Keratinocyte (primary cell): ENCODE data around the gene GPC1. TPM values are rescaled to one million over a fixed set of nuclear protein-coding genes. Genes with fewer than 3 reads are reported as not detected.

Experiments
- DNase-seq: peaks from one replicate; pipeline ENCODE4 v3.0.0-alpha.2; 2011; ENCODE audit warnings: low read depth, missing footprints, low spot score
- FAIRE-seq: peaks from 2 replicates; lab custom pipeline; 2011; peaks lifted over from hg19 to GRCh38; lab: Jason Lieb, UNC
- H2AFZ ChIP-seq: 2 replicates; pipeline ENCODE4 v1.6.0; 2012; ENCODE audit warnings: low read length, control low read depth, inconsistent platforms; ENCODE audit not compliant: control insufficient read depth
- H3K27ac ChIP-seq: 2 replicates; pipeline ENCODE4 v1.5.1; 2011; ENCODE audit warnings: low read length; ENCODE audit not compliant: control insufficient read depth, insufficient read depth
- H3K27me3 ChIP-seq: 3 replicates; pipeline ENCODE4 v1.6.0; 2011; ENCODE audit warnings: low read length; ENCODE audit not compliant: control insufficient read depth, insufficient read depth; ENCODE audit errors: extremely low read depth
- H3K36me3 ChIP-seq, 2 experiments: 2 replicates in 1 of 2; 3 replicates in 1 of 2; pipeline ENCODE4 v1.5.1; 2011; ENCODE audit warnings: low read length in 2 of 2, mild to moderate bottlenecking in 1 of 2; ENCODE audit not compliant: control insufficient read depth in 2 of 2, insufficient read depth in 2 of 2; ENCODE audit errors: extremely low read depth in 1 of 2
- H3K4me1 ChIP-seq: 3 replicates; pipeline ENCODE4 v1.5.1; 2011; ENCODE audit warnings: low read length; ENCODE audit not compliant: control insufficient read depth, insufficient read depth; ENCODE audit errors: extremely low read depth
- H3K4me2 ChIP-seq: 3 replicates; pipeline ENCODE4 v1.6.0; 2011; ENCODE audit warnings: low read depth, low read length; ENCODE audit not compliant: control insufficient read depth, insufficient read depth; ENCODE audit errors: extremely low read depth
- H3K4me3 ChIP-seq, 3 experiments: fragments of 200-600 bp in 1 of 3; sonication (generic) in 1 of 3; 2 replicates in 2 of 3; 3 replicates in 1 of 3; pipeline ENCODE4 v1.5.1; 2011 to 2016; ENCODE audit warnings: low read length in 3 of 3, mild to moderate bottlenecking in 3 of 3, control low read depth in 2 of 3, inconsistent platforms in 1 of 3, low read depth in 1 of 3, mixed read lengths in 1 of 3, mixed run types in 1 of 3, moderate library complexity in 1 of 3; ENCODE audit not compliant: control insufficient read depth in 2 of 3, insufficient read depth in 2 of 3; ENCODE audit errors: extremely low read depth in 1 of 3
- H3K79me2 ChIP-seq: 2 replicates; pipeline ENCODE4 v1.6.0; 2012; ENCODE audit warnings: low read length; ENCODE audit not compliant: control insufficient read depth, insufficient read depth
- H3K9ac ChIP-seq: 3 replicates; pipeline ENCODE4 v1.6.0; 2011; ENCODE audit warnings: low read length; ENCODE audit not compliant: control insufficient read depth, insufficient read depth; ENCODE audit errors: extremely low read depth
- H3K9me1 ChIP-seq: 3 replicates; pipeline ENCODE4 v1.6.0; 2011; ENCODE audit warnings: low read length; ENCODE audit not compliant: control insufficient read depth, insufficient read depth; ENCODE audit errors: extremely low read depth
- H3K9me3 ChIP-seq: 2 replicates; pipeline ENCODE4 v1.5.1; 2012; ENCODE audit warnings: low read depth, low read length; ENCODE audit not compliant: control insufficient read depth
- H4K20me1 ChIP-seq: 3 replicates; pipeline ENCODE4 v1.6.0; 2011; ENCODE audit warnings: low read length; ENCODE audit not compliant: control insufficient read depth, insufficient read depth; ENCODE audit errors: extremely low read depth
- EZH2 ChIP-seq: IDR thresholded peaks from one replicate; pipeline ENCODE4 v1.6.1; 2012; ENCODE audit warnings: inconsistent platforms, mild to moderate bottlenecking, low read length, moderate library complexity
- dilution Hi-C: fragments of 300-500 bp; cut with MboI; formaldehyde crosslinking; loops from one replicate; pipeline ENCODE4 v1.7.0; 2020; ENCODE audit warnings: low sequenced_read_pairs; ENCODE audit not compliant: extremely low pct_ligation_motif_present
- polyA plus RNA-seq, 5 experiments: library from polyadenylated mRNA; depleted of rRNA in 3 of 5; stranded (reverse) in 3 of 5; stranded (forward) in 1 of 5; unstranded in 1 of 5; fragments of >200 nt; gene quantifications; 1 replicate in 1 of 5; 2 replicates in 3 of 5; 3 replicates in 1 of 5; pipeline versions ENCODE4 v1.2.1 to v1.2.3, GENCODE V29; 2011 to 2012; ENCODE audit warnings: missing spikeins in 2 of 5, low read depth in 1 of 5, low replicate concordance in 1 of 5
- TF ChIP-seq, protein P1 (sequence below), 3 experiments: IDR thresholded peaks in 1 of 3; conservative IDR thresholded peaks in 1 of 3; optimal IDR thresholded peaks in 1 of 3; 2 replicates in 2 of 3; 3 replicates in 1 of 3; pipeline versions ENCODE3 to v1.5.1; 2011; ENCODE audit warnings: low read length in 3 of 3, mild to moderate bottlenecking in 3 of 3, moderate library complexity in 2 of 3, control low read depth in 1 of 3, inconsistent platforms in 1 of 3; ENCODE audit not compliant: insufficient read depth in 2 of 3; ENCODE audit errors: extremely low read depth in 1 of 3

Gene GPC1
- polyA plus RNA-seq, 1 donor (not counting 4 experiments of a cell fraction or from before 2014, with no cell fraction given), result 46.6 TPM

DNA sequence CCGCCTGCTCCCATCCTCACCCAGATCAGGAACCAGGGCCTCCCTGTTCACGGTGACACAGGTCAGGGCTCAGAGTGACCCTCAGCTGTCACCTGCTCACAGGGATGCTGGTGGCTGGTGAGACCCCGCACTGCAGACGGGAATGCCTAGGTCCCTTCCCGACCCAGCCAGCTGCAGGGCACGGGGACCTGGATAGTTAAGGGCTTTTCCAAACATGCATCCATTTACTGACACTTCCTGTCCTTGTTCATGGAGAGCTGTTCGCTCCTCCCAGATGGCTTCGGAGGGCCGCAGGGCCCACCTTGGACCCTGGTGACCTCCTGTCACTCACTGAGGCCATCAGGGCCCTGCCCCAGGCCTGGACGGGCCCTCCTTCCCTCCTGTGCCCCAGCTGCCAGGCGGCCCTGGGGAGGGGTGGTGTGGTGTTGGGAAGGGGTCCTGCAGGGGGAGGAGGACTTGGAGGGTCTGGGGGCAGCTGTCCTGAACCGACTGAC, 31.7 kb downstream of the GPC1 start:
- dilution Hi-C loops, result no loop called here
- H3K9ac ChIP-seq, result no peak overlapping the region
- DNase-seq, result no peak
- peaks cover 5% of the 10 kb centered on the region for H4K20me1 ChIP-seq
- H3K27ac ChIP-seq, result no peak overlapping the region
- H3K79me2 ChIP-seq, result no peaks in the 10 kb centered on the region
- H3K4me2 ChIP-seq, result no peak overlapping the region
- H3K4me3 ChIP-seq, result no peak overlapping the region
- H2AFZ ChIP-seq, result no peak overlapping the region
- peaks cover 16 to 22% of the 10 kb centered on the region in 2 experiments for H3K36me3 ChIP-seq
- peaks cover 2% of the 10 kb centered on the region for H3K9me1 ChIP-seq
- H3K27me3 ChIP-seq, result peaks cover 12% of the 10 kb centered on the region
- H3K4me1 ChIP-seq, result peaks cover under 1% of the 10 kb centered on the region
- no peak for TF ChIP-seq EZH2
- TF ChIP-seq, protein P1, sequence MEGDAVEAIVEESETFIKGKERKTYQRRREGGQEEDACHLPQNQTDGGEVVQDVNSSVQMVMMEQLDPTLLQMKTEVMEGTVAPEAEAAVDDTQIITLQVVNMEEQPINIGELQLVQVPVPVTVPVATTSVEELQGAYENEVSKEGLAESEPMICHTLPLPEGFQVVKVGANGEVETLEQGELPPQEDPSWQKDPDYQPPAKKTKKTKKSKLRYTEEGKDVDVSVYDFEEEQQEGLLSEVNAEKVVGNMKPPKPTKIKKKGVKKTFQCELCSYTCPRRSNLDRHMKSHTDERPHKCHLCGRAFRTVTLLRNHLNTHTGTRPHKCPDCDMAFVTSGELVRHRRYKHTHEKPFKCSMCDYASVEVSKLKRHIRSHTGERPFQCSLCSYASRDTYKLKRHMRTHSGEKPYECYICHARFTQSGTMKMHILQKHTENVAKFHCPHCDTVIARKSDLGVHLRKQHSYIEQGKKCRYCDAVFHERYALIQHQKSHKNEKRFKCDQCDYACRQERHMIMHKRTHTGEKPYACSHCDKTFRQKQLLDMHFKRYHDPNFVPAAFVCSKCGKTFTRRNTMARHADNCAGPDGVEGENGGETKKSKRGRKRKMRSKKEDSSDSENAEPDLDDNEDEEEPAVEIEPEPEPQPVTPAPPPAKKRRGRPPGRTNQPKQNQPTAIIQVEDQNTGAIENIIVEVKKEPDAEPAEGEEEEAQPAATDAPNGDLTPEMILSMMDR (optimal IDR thresholded peaks at IDR 0.05 in 1 of 3, IDR thresholded peaks at IDR 0.05 in 1 of 3, conservative IDR thresholded peaks at IDR 0.05 in 1 of 3; ENCODE audit: extremely low read depth in 1 of 3, insufficient read depth in 2 of 3, low read length in 3 of 3), result no peak
- FAIRE-seq, result no peak
- no peaks in the 10 kb centered on the region for H3K9me3 ChIP-seq

DNA sequence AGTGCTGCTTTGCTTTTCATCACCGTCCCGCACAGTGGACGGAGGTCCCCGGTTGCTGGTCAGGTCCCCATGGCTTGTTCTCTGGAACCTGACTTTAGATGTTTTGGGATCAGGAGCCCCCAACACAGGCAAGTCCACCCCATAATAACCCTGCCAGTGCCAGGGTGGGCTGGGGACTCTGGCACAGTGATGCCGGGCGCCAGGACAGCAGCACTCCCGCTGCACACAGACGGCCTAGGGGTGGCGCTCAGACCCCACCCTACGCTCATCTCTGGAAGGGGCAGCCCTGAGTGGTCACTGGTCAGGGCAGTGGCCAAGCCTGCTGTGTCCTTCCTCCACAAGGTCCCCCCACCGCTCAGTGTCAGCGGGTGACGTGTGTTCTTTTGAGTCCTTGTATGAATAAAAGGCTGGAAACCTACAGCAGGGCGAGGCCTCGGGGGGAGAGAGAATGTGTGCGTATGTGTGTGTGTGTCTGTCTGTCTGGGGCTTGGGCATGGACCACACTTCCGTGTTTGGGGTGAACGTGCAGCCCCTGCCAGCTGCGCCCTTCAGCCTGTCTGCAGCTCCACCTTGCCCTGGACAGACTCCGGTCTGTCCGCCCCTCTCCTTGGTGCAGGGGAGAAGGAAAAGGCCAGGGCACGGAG, 32.3 kb downstream of the GPC1 start:
- no peak for TF ChIP-seq EZH2
- TF ChIP-seq, protein P1 (optimal IDR thresholded peaks at IDR 0.05 in 1 of 3, IDR thresholded peaks at IDR 0.05 in 1 of 3, conservative IDR thresholded peaks at IDR 0.05 in 1 of 3; ENCODE audit: extremely low read depth in 1 of 3, insufficient read depth in 2 of 3, low read length in 3 of 3), result peak in 1 of 3 experiments; percentile 35
- H3K4me1 ChIP-seq, result peaks cover 4% of the 10 kb centered on the region
- H3K79me2 ChIP-seq, result no peaks in the 10 kb centered on the region
- no peak overlapping the region for H2AFZ ChIP-seq
- H3K36me3 ChIP-seq, result peaks cover 16% of the 10 kb centered on the region in 2 experiments
- peaks cover 5% of the 10 kb centered on the region for H4K20me1 ChIP-seq
- H3K27ac ChIP-seq, result no peak overlapping the region
- H3K4me2 ChIP-seq, result no peak overlapping the region
- FAIRE-seq, result no peak
- H3K27me3 ChIP-seq, result peaks cover 12% of the 10 kb centered on the region
- peaks cover 2% of the 10 kb centered on the region for H3K9me1 ChIP-seq
- H3K9ac ChIP-seq, result no peak overlapping the region
- no peak overlapping the region for H3K4me3 ChIP-seq
- dilution Hi-C loops, result no loop called here
- no peak for DNase-seq
- H3K9me3 ChIP-seq, result no peaks in the 10 kb centered on the region
